Nephron progenitor cell (in vitro differentiated cells): Measurements from ENCODE around the gene TMPRSS6.

ENCODE experiments used
- DNase-seq: peaks from one replicate; pipeline ENCODE4 v3.0.0; 2021
- H3K27ac Mint-ChIP-seq: 2 replicates; pipeline ENCODE4 v1.8.0; 2021; ENCODE audit warnings: mild to moderate bottlenecking, moderate library complexity, mixed read lengths
- H3K27me3 Mint-ChIP-seq: 2 replicates; pipeline ENCODE4 v1.8.0; 2021; ENCODE audit warnings: mild to moderate bottlenecking, low read depth, mixed read lengths; ENCODE audit not compliant: poor library complexity
- H3K36me3 Mint-ChIP-seq: 2 replicates; pipeline ENCODE4 v1.8.0; 2021; ENCODE audit warnings: low read depth, mixed read lengths
- H3K4me1 Mint-ChIP-seq: 2 replicates; pipeline ENCODE4 v1.8.0; 2021; ENCODE audit warnings: mixed read lengths
- H3K4me3 Mint-ChIP-seq: 2 replicates; pipeline ENCODE4 v1.8.0; 2021; ENCODE audit warnings: mild to moderate bottlenecking, moderate library complexity, mixed read lengths
- H3K9me3 Mint-ChIP-seq: 2 replicates; pipeline ENCODE4 v1.8.0; 2021; ENCODE audit warnings: mild to moderate bottlenecking, moderate library complexity, mixed read lengths
- TF ChIP-seq, protein P1 (sequence below): fragments of 200-600 bp; sonication (generic); IDR thresholded peaks from 2 replicates; pipeline ENCODE4 v1.5.0; 2021; ENCODE audit warnings: antibody characterized with exemption

TMPRSS6 gene

GRCh38 chr22:37064553-37064952, 45.0 kb downstream of the TMPRSS6 start:
- TF ChIP-seq, protein P1, sequence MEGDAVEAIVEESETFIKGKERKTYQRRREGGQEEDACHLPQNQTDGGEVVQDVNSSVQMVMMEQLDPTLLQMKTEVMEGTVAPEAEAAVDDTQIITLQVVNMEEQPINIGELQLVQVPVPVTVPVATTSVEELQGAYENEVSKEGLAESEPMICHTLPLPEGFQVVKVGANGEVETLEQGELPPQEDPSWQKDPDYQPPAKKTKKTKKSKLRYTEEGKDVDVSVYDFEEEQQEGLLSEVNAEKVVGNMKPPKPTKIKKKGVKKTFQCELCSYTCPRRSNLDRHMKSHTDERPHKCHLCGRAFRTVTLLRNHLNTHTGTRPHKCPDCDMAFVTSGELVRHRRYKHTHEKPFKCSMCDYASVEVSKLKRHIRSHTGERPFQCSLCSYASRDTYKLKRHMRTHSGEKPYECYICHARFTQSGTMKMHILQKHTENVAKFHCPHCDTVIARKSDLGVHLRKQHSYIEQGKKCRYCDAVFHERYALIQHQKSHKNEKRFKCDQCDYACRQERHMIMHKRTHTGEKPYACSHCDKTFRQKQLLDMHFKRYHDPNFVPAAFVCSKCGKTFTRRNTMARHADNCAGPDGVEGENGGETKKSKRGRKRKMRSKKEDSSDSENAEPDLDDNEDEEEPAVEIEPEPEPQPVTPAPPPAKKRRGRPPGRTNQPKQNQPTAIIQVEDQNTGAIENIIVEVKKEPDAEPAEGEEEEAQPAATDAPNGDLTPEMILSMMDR: no peak
- H3K27me3 Mint-ChIP-seq: peaks cover 4% of the 10 kb centered on the region
- no peak overlapping the region for H3K27ac Mint-ChIP-seq
- no peaks in the 10 kb centered on the region for H3K36me3 Mint-ChIP-seq
- no peaks in the 10 kb centered on the region for H3K9me3 Mint-ChIP-seq
- no peak overlapping the region for H3K4me3 Mint-ChIP-seq
- DNase-seq: no peak
- no peaks in the 10 kb centered on the region for H3K4me1 Mint-ChIP-seq

- Mint-ChIP-seq H3K36me3 (no peaks in the 10 kb centered on the region), H3K27ac (no peak overlapping the region), H3K4me3 (no peak overlapping the region), H3K27me3 (peaks cover 4% of the 10 kb centered on the region), H3K9me3 (no peaks in the 10 kb centered on the region), H3K4me1 (no peaks in the 10 kb centered on the region)
- TF ChIP-seq, protein P1: no peak
- no peak for DNase-seq
Measured at GRCh38 chr22:37063431-37064420, 45.8 kb downstream of the TMPRSS6 start.

- no peak overlapping the region for H3K4me3 Mint-ChIP-seq
- H3K36me3 Mint-ChIP-seq: no peaks in the 10 kb centered on the region
- no peaks in the 10 kb centered on the region for H3K4me1 Mint-ChIP-seq
- H3K9me3 Mint-ChIP-seq: no peaks in the 10 kb centered on the region
- TF ChIP-seq, protein P1: no peak
- peaks cover 4% of the 10 kb centered on the region for H3K27me3 Mint-ChIP-seq
- H3K27ac Mint-ChIP-seq: peak overlapping the region; percentile 31
- no peak for DNase-seq
Measured at GRCh38 chr22:37062702-37063381, 46.7 kb downstream of the TMPRSS6 start.

GRCh38 chr22:37062376-37062675, 47.2 kb downstream of the TMPRSS6 start:
- DNase-seq: no peak
- H3K4me1 Mint-ChIP-seq: no peaks in the 10 kb centered on the region
- H3K36me3 Mint-ChIP-seq: no peaks in the 10 kb centered on the region
- H3K9me3 Mint-ChIP-seq: no peaks in the 10 kb centered on the region
- TF ChIP-seq, protein P1: no peak
- H3K4me3 Mint-ChIP-seq: no peak overlapping the region
- H3K27ac Mint-ChIP-seq: no peak overlapping the region
- peaks cover 4% of the 10 kb centered on the region for H3K27me3 Mint-ChIP-seq

- H3K36me3 Mint-ChIP-seq: no peaks in the 10 kb centered on the region
- no peak for DNase-seq
- H3K4me3 Mint-ChIP-seq: no peak overlapping the region
- H3K9me3 Mint-ChIP-seq: no peaks in the 10 kb centered on the region
- peaks cover 4% of the 10 kb centered on the region for H3K27me3 Mint-ChIP-seq
- no peaks in the 10 kb centered on the region for H3K4me1 Mint-ChIP-seq
- TF ChIP-seq, protein P1: no peak
- H3K27ac Mint-ChIP-seq: no peak overlapping the region
Measured at GRCh38 chr22:37061611-37062375, 47.7 kb downstream of the TMPRSS6 start.
